ENCODE results near the gene RNF144B.

DNA sequence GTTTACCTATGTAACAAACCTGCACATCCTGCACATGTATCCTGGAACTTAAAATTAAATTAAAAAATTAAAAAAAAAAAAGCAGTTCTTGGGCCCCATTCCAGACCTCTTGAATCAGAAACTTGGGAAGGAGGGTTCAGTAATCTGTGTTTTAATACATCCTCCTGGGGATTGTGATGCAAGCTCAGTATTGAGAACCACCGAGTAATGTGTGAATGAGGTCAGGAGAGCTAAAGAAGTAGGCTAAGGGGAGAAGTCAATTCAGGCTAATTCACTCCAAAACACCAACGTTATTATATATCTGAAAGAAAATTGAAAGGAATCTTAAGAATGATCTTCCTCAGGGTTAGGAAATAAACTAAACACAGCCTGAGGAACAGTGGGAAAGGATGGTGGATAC is 120.4 kb downstream of the RNF144B start:
- TF ChIP-seq CTCF (IDR thresholded peaks at IDR 0.05; ENCODE audit: low read depth, low read length, poor library complexity, severe bottlenecking) (no peak), EZH2phosphoT487 (IDR thresholded peaks at IDR 0.05; ENCODE audit: borderline replicate concordance, low read length) (no peak)
